Stimulated activated CD8-positive, alpha-beta memory T cell treated with anti-CD3 and anti-CD28 coated beads, Interleukin-2, amount 100 ng/mL, for 48 hours (primary cell): Measurements from ENCODE around the gene STRBP.
A peak's percentile ranks its signal among the peaks of the same experiment; 100 is the strongest.
"Not testable (repeated sequence)": the region's sequence is repeated elsewhere in the genome, so short reads cannot be mapped to it uniquely, and the experiment has no call there.

ENCODE experiments used
- DNase-seq, 2 donors: peaks; one replicate each; pipeline ENCODE4 v3.0.0-alpha.2; 2020; ENCODE audit warnings: low read depth in 2 of 2

Gene STRBP

GRCh38 chr9:123250504-123250903 is 17.9 kb downstream of the STRBP start:
- no peak for DNase-seq

- not testable (repeated sequence) for DNase-seq
These were observed 19.2 kb downstream of the STRBP start for GRCh38 chr9:123249162-123249561.

- DNase-seq: no peak
These were observed 19.8 kb downstream of the STRBP start for GRCh38 chr9:123248630-123249029.

- no peak for DNase-seq
These were observed 21.9 kb downstream of the STRBP start for GRCh38 chr9:123246534-123246933.

- DNase-seq: no peak
These were observed 28.7 kb downstream of the STRBP start for GRCh38 chr9:123239726-123240125.

GRCh38 chr9:123238365-123238764 is 30.0 kb downstream of the STRBP start:
- DNase-seq: no peak

- DNase-seq: no peak
These were observed 31.2 kb downstream of the STRBP start for GRCh38 chr9:123237220-123237619.

- no peak for DNase-seq
These were observed 32.9 kb downstream of the STRBP start for GRCh38 chr9:123235448-123235847.

GRCh38 chr9:123234853-123235252 is 33.5 kb downstream of the STRBP start:
- no peak for DNase-seq

- no peak for DNase-seq
These were observed 36.1 kb downstream of the STRBP start for GRCh38 chr9:123232332-123232731.

- DNase-seq: no peak
These were observed 37.0 kb downstream of the STRBP start for GRCh38 chr9:123231421-123231820.

- DNase-seq: no peak
These were observed 39.4 kb downstream of the STRBP start for GRCh38 chr9:123228967-123229366.

- DNase-seq: no peak
These were observed 42.4 kb downstream of the STRBP start for GRCh38 chr9:123225995-123226394.

GRCh38 chr9:123225374-123225813 is 43.0 kb downstream of the STRBP start:
- peak; percentile 13 to 33 for DNase-seq

GRCh38 chr9:123220127-123220526 is 48.3 kb downstream of the STRBP start:
- no peak for DNase-seq

GRCh38 chr9:123218831-123219230 is 49.6 kb downstream of the STRBP start:
- DNase-seq: no peak

GRCh38 chr9:123217128-123217654 is 51.2 kb downstream of the STRBP start:
- DNase-seq: no peak

GRCh38 chr9:123216251-123216797 is 52.1 kb downstream of the STRBP start:
- no peak for DNase-seq

GRCh38 chr9:123211081-123211480 is 57.3 kb downstream of the STRBP start:
- no peak for DNase-seq

GRCh38 chr9:123208626-123209174 is 59.7 kb downstream of the STRBP start:
- DNase-seq: no peak

GRCh38 chr9:123206065-123206464 is 62.3 kb downstream of the STRBP start:
- no peak for DNase-seq

- DNase-seq: no peak
These were observed 67.3 kb downstream of the STRBP start for GRCh38 chr9:123201083-123201482.

GRCh38 chr9:123200469-123200868 is 67.9 kb downstream of the STRBP start:
- DNase-seq: not testable (repeated sequence)

- no peak for DNase-seq
These were observed 72.3 kb downstream of the STRBP start for GRCh38 chr9:123196124-123196523.
